Tibial nerve (tissue), 4 donors: ENCODE results near the gene SMU1.

Experiments
- EP300 ChIP-seq, 2 donors: sonication (generic); formaldehyde crosslinking; IDR thresholded peaks; one replicate each; pipeline ENCODE4 v1.6.1; 2017; ENCODE audit warnings: antibody characterized with exemption in 2 of 2, mild to moderate bottlenecking in 1 of 2
- TF ChIP-seq, protein P1 (sequence below), 5 experiments: fragments of 200-600 bp in 3 of 5; fragments of 450-650 bp in 2 of 5; sonication (generic) in 3 of 5; IDR thresholded peaks; one replicate each; pipeline ENCODE4 v1.5.1; 2016 to 2019; ENCODE audit warnings: antibody characterized with exemption in 5 of 5, mild to moderate bottlenecking in 3 of 5, moderate library complexity in 2 of 5

DNA sequence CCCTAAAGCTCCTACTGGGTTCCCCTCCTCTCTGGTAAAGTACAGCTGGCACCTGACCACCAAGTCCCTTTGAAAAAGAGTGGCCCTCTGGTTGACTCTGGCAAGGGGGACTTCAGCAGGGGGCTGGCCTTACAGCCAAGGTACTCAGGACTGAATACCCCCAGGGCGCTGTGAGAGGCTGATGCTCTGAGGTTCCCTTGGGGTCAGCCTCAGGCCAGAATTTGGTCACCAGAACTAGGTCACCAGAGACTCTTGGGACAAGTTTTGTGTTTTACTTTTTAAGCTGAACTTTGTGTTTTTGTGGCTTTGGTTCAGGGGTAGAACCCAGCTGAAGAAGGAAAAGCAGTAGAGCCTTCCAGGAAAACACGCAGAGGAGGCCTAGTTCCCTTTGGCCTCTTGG lies 23.3 kb upstream of the SMU1 start:
- no peak for TF ChIP-seq EP300 (IDR thresholded peaks at IDR 0.05)
- TF ChIP-seq, protein P1, sequence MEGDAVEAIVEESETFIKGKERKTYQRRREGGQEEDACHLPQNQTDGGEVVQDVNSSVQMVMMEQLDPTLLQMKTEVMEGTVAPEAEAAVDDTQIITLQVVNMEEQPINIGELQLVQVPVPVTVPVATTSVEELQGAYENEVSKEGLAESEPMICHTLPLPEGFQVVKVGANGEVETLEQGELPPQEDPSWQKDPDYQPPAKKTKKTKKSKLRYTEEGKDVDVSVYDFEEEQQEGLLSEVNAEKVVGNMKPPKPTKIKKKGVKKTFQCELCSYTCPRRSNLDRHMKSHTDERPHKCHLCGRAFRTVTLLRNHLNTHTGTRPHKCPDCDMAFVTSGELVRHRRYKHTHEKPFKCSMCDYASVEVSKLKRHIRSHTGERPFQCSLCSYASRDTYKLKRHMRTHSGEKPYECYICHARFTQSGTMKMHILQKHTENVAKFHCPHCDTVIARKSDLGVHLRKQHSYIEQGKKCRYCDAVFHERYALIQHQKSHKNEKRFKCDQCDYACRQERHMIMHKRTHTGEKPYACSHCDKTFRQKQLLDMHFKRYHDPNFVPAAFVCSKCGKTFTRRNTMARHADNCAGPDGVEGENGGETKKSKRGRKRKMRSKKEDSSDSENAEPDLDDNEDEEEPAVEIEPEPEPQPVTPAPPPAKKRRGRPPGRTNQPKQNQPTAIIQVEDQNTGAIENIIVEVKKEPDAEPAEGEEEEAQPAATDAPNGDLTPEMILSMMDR (IDR thresholded peaks at IDR 0.05): no peak
